GM12891 (cell line): ENCODE results near the gene LYRM9.

Source experiments
- PAX5 ChIP-seq: IDR thresholded peaks from 2 replicates; pipeline ENCODE4 v1.6.1; 2011; ENCODE audit warnings: low read length, moderate library complexity, mild to moderate bottlenecking; ENCODE audit not compliant: insufficient read depth, severe bottlenecking
- POLR2A ChIP-seq: IDR thresholded peaks from 2 replicates; pipeline ENCODE4 v1.6.1; 2011; ENCODE audit warnings: low read depth, low read length, control low read depth
- POLR2AphosphoS5 ChIP-seq: IDR thresholded peaks from 2 replicates; pipeline ENCODE4 v1.6.1; 2011; ENCODE audit warnings: low read depth, low read length, control low read depth
- POU2F2 ChIP-seq: IDR thresholded peaks from 2 replicates; pipeline ENCODE4 v1.6.1; 2011; ENCODE audit warnings: low read depth, mild to moderate bottlenecking, control low read depth, low read length, moderate library complexity
- SPI1 ChIP-seq: IDR thresholded peaks from 2 replicates; pipeline ENCODE4 v1.6.1; 2011; ENCODE audit warnings: low read depth, low read length, control low read depth
- TAF1 ChIP-seq: IDR thresholded peaks from 2 replicates; pipeline ENCODE4 v1.6.1; 2011; ENCODE audit warnings: low read depth, low read length, control low read depth

- TF ChIP-seq POLR2A (no peak), POLR2AphosphoS5 (no peak), TAF1 (no peak), SPI1 (no peak), POU2F2 (no peak), PAX5 (no peak)
Measured at GRCh38 chr17:27854163-27854562, 39.0 kb downstream of the LYRM9 start.
